Measurements from ENCODE around the gene FAM89B.

Gene FAM89B

GRCh38 chr11:65599955-65600246 is 27.6 kb downstream of the FAM89B start:
- no peak for DNase-seq (ENCODE audit: low read depth)
- TF ChIP-seq, protein P1, sequence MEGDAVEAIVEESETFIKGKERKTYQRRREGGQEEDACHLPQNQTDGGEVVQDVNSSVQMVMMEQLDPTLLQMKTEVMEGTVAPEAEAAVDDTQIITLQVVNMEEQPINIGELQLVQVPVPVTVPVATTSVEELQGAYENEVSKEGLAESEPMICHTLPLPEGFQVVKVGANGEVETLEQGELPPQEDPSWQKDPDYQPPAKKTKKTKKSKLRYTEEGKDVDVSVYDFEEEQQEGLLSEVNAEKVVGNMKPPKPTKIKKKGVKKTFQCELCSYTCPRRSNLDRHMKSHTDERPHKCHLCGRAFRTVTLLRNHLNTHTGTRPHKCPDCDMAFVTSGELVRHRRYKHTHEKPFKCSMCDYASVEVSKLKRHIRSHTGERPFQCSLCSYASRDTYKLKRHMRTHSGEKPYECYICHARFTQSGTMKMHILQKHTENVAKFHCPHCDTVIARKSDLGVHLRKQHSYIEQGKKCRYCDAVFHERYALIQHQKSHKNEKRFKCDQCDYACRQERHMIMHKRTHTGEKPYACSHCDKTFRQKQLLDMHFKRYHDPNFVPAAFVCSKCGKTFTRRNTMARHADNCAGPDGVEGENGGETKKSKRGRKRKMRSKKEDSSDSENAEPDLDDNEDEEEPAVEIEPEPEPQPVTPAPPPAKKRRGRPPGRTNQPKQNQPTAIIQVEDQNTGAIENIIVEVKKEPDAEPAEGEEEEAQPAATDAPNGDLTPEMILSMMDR (IDR thresholded peaks at IDR 0.05; ENCODE audit: control insufficient read depth, extremely low read depth, insufficient read depth): no peak

GRCh38 chr11:65604258-65604657 is 31.9 kb downstream of the FAM89B start:
- TF ChIP-seq, protein P1 (IDR thresholded peaks at IDR 0.05; ENCODE audit: control insufficient read depth, extremely low read depth, insufficient read depth): no peak
- no peak overlapping the region for H3K4me3 ChIP-seq (ENCODE audit: low read depth, low read length)
- no peak for DNase-seq (ENCODE audit: low read depth)

More at GRCh38 chr11:65599955-65600246, 27.6 kb downstream of the FAM89B start:
- no peak overlapping the region for H3K4me3 ChIP-seq (ENCODE audit: low read depth, low read length)

GRCh38 chr11:65606876-65607613 is 34.7 kb downstream of the FAM89B start:
- TF ChIP-seq, protein P1 (IDR thresholded peaks at IDR 0.05; ENCODE audit: control insufficient read depth, extremely low read depth, insufficient read depth): no peak
- no peak overlapping the region for H3K4me3 ChIP-seq (ENCODE audit: low read depth, low read length)
- no peak for DNase-seq (ENCODE audit: low read depth)

- TF ChIP-seq, protein P1 (IDR thresholded peaks at IDR 0.05; ENCODE audit: control insufficient read depth, extremely low read depth, insufficient read depth): no peak
- DNase-seq (ENCODE audit: low read depth): no peak
- no peak overlapping the region for H3K4me3 ChIP-seq (ENCODE audit: low read depth, low read length)
Observed at GRCh38 chr11:65607614-65608426, 35.5 kb downstream of the FAM89B start.

DNA sequence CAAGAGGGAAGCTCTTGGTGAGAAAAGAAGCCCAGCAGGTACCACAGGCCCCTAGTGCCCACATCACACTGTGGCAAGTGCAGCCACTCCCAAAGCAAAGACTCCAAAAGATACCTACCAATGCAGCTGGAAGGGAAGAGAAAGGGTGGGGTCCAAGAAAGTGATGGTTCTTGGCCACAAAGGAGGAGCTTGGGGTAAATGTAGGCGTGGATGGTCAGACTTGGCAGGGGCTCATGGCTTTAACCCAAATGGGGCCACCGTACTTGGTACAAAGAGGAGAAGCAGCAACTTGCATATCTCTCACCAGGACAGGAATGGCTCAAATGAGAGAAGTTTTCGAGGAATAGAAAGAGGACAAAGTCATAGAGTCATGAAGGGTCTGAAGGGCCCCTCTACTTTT is 36.9 kb downstream of the FAM89B start:
- H3K4me3 ChIP-seq (ENCODE audit: low read depth, low read length): no peak overlapping the region
- TF ChIP-seq, protein P1 (IDR thresholded peaks at IDR 0.05; ENCODE audit: control insufficient read depth, extremely low read depth, insufficient read depth): no peak
- no peak for DNase-seq (ENCODE audit: low read depth)

- DNase-seq (ENCODE audit: low read depth): no peak
- TF ChIP-seq, protein P1 (IDR thresholded peaks at IDR 0.05; ENCODE audit: control insufficient read depth, extremely low read depth, insufficient read depth): no peak
- no peak overlapping the region for H3K4me3 ChIP-seq (ENCODE audit: low read depth, low read length)
Observed at GRCh38 chr11:65609665-65610064, 37.3 kb downstream of the FAM89B start.

Data from LNCaP clone FGC (cell line).